HepG2 (cell line): ENCODE measurements around the gene PCNT. TPM values are rescaled to one million over a fixed set of nuclear protein-coding genes. Genes with fewer than 3 reads are reported as not detected.

ENCODE experiments used
- ATAC-seq: fragments of 200-7000 bp; cut with Tn5 transposase; 3 replicates; pipeline ENCODE4 v1.9.1; 2020; ENCODE audit warnings: mild to moderate bottlenecking, moderate library complexity
- BruUV-seq: library from RNA; stranded (reverse); fragments of 400-500 nt; replicated peaks from 2 replicates; lab custom pipeline; 2021; lab: Mats Ljungman, UMichigan
- CTCF ChIA-PET: fragments of 300-600 bp; formaldehyde crosslinking; extraction: SDS; loops from one replicate; lab custom pipeline; 2021; ENCODE audit warnings: low total read pairs, inconsistent platforms, low intra/inter-chr PET ratio; lab: Yijun Ruan, JAX
- POLR2A ChIA-PET: fragments of 350-600 bp; sonication (Branson Sonifier 250); formaldehyde crosslinking; loops from one replicate; lab custom pipeline; 2020; ENCODE audit warnings: antibody characterized with exemption, inconsistent platforms; lab: Yijun Ruan, JAX
- DNase-seq: peaks from one replicate; pipeline ENCODE4 v3.0.0-alpha.2; 2015; ENCODE audit warnings: low spot score
- FAIRE-seq: peaks from 3 replicates; lab custom pipeline; 2011; peaks lifted over from hg19 to GRCh38; lab: Jason Lieb, UNC
- H2AFZ ChIP-seq: one replicate; pipeline ENCODE4 v1.6.1; 2011; ENCODE audit warnings: low read length, inconsistent platforms
- H3K27ac ChIP-seq: fragments of 300-600 bp; 3 replicates; pipeline ENCODE4 v1.8.0; 2011; ENCODE audit warnings: mixed run types, mild to moderate bottlenecking, mixed read lengths, low read length, inconsistent platforms; ENCODE audit not compliant: insufficient read depth; ENCODE audit errors: extremely low read length
- H3K27me3 ChIP-seq, 2 experiments: fragments of 200-600 bp in 1 of 2; 2 replicates in 1 of 2; 3 replicates in 1 of 2; pipeline versions ENCODE4 v1.6.0 to v1.8.0; 2011; ENCODE audit warnings: low read length in 2 of 2, mild to moderate bottlenecking in 2 of 2, moderate library complexity in 2 of 2, inconsistent platforms in 1 of 2; ENCODE audit not compliant: insufficient read depth in 2 of 2, control insufficient read depth in 1 of 2
- H3K36me3 ChIP-seq, 2 experiments: fragments of 200-600 bp in 1 of 2; replicated peaks in 1 of 2; 2 replicates in 1 of 2; 3 replicates in 1 of 2; pipeline versions ENCODE4 v1.5.1 to v1.8.0; 2011; ENCODE audit warnings: low read length in 2 of 2, inconsistent platforms in 1 of 2; ENCODE audit not compliant: insufficient read depth in 2 of 2, control insufficient read depth in 1 of 2
- H3K4me1 ChIP-seq: 2 replicates; pipeline ENCODE4 v1.5.1; 2012; ENCODE audit warnings: low read length, inconsistent platforms; ENCODE audit not compliant: insufficient read depth
- H3K4me2 ChIP-seq: 2 replicates; pipeline ENCODE4 v1.6.0; 2011; ENCODE audit warnings: low read depth, low read length, inconsistent platforms
- H3K4me3 ChIP-seq, 3 experiments: fragments of 200-600 bp in 1 of 3; sonication (generic), shearing (Covaris generic) in 1 of 3; replicated peaks in 1 of 3; 2 replicates each; pipeline ENCODE4 v1.5.1; 2011 to 2016; ENCODE audit warnings: low read length in 3 of 3, inconsistent platforms in 2 of 3, low read depth in 2 of 3, mild to moderate bottlenecking in 2 of 3, control low read depth in 1 of 3, mixed read lengths in 1 of 3; ENCODE audit not compliant: insufficient read depth in 1 of 3
- H3K79me2 ChIP-seq: one replicate; pipeline ENCODE4 v1.6.1; 2011; ENCODE audit warnings: low read length, inconsistent platforms; ENCODE audit not compliant: insufficient read depth
- H3K9ac ChIP-seq: 2 replicates; pipeline ENCODE4 v1.6.0; 2011; ENCODE audit warnings: mild to moderate bottlenecking, low read depth, low read length, inconsistent platforms; ENCODE audit not compliant: insufficient read depth
- H3K9me3 ChIP-seq: 2 replicates; pipeline ENCODE4 v1.5.1; 2012; ENCODE audit warnings: mild to moderate bottlenecking, low read length
- H4K20me1 ChIP-seq: 2 replicates; pipeline ENCODE4 v1.6.0; 2011; ENCODE audit warnings: inconsistent platforms, mild to moderate bottlenecking, low read length, moderate library complexity; ENCODE audit not compliant: insufficient read depth
- FOXC1 ChIP-seq: sonication (generic); formaldehyde crosslinking; IDR thresholded peaks from 2 replicates; pipeline ENCODE4 v1.8.0; 2022; ENCODE audit warnings: mild to moderate bottlenecking, missing genetic modification reagents, borderline replicate concordance
- FOXO4 ChIP-seq: sonication (generic); formaldehyde crosslinking; conservative IDR thresholded peaks from 2 replicates; pipeline ENCODE4 v1.8.1; 2023; ENCODE audit warnings: missing genetic modification reagents
- GFI1 ChIP-seq: sonication (generic); formaldehyde crosslinking; IDR thresholded peaks from 2 replicates; pipeline ENCODE4 v1.5.0; 2020; ENCODE audit warnings: missing genetic modification reagents, mild to moderate bottlenecking, borderline replicate concordance
- HNF4G ChIP-seq, 2 experiments: sonication (generic) in 1 of 2; formaldehyde crosslinking in 1 of 2; IDR thresholded peaks; 2 replicates each; pipeline versions ENCODE4 v1.4.0 to v1.6.1; 2011 to 2020; ENCODE audit warnings: borderline replicate concordance in 2 of 2, low read depth in 2 of 2, mild to moderate bottlenecking in 2 of 2, low read length in 1 of 2, missing genetic modification reagents in 1 of 2, moderate library complexity in 1 of 2
- KMT2B ChIP-seq: IDR thresholded peaks from 2 replicates; pipeline ENCODE4 v1.6.1; 2016; ENCODE audit warnings: missing genetic modification reagents, missing compliant biosample characterization
- PLSCR1 ChIP-seq: sonication (generic); formaldehyde crosslinking; IDR thresholded peaks from 2 replicates; pipeline ENCODE4 v1.5.0; 2020; ENCODE audit warnings: missing genetic modification reagents, mild to moderate bottlenecking, borderline replicate concordance
- POLR2AphosphoS2 ChIP-seq: IDR thresholded peaks from 2 replicates; pipeline ENCODE4 v1.6.1; 2011; ENCODE audit warnings: low read depth, low read length, improper control_type of control experiment
- POLR2AphosphoS5 ChIP-seq: IDR thresholded peaks from 2 replicates; pipeline ENCODE4 v1.6.1; 2012; ENCODE audit warnings: low read depth, low read length
- ZNF451 ChIP-seq: sonication (generic); formaldehyde crosslinking; IDR thresholded peaks from 2 replicates; pipeline ENCODE4 v1.5.0; 2020; ENCODE audit warnings: mild to moderate bottlenecking, missing genetic modification reagents
- WGBS: methylation state at CpG from one replicate; pipeline ENCODE4 v1.1.6; 2017; ENCODE audit warnings: low lambda C conversion rate; 5-methylcytosine and 5-hydroxymethylcytosine counted together
- in situ Hi-C: cut with HindIII; loops from 2 replicates; pipeline ENCODE4 v1.10.0; 2017; ENCODE audit warnings: low pct_unique_long_range_greater_than_20kb; ENCODE audit not compliant: extremely low pct_ligation_motif_present
- intact Hi-C: fragments of 100-400 bp; cut with micrococcal nuclease; formaldehyde crosslinking; loops from one replicate; pipeline ENCODE4 v1.10.0; 2022; ENCODE audit not compliant: unreplicated experiment
- polyA plus RNA-seq, 8 experiments: library from polyadenylated mRNA; depleted of rRNA in 3 of 8; stranded (reverse) in 7 of 8; unstranded in 1 of 8; fragments of >200 nt; fragmentation: Illumina TruSeq in 4 of 8; extraction: Trizol in 4 of 8; gene quantifications; 2 replicates each; pipeline versions ENCODE4 v1.2.1 to v1.2.3, GENCODE V29; 2011 to 2016; ENCODE audit warnings: low read depth in 4 of 8, missing spikeins in 1 of 8, mixed read lengths in 1 of 8; ENCODE audit not compliant: insufficient read depth in 1 of 8
- total RNA-seq, 5 experiments: library from RNA; depleted of rRNA; stranded (reverse); fragments of >200 nt; fragmentation: Illumina TruSeq; extraction: Trizol; gene quantifications; 2 replicates each; pipeline ENCODE4 v1.2.3, GENCODE V29; 2016; ENCODE audit warnings: low read depth in 1 of 5

Gene PCNT
- total and polyA plus RNA-seq, 2 of the 13 experiments (the other 11 are each of a cell fraction or from before 2014, with no cell fraction given): 5.6 to 12.4 TPM

- Histone ChIP-seq H4K20me1 (no peaks in the 10 kb centered on the region), H3K36me3 (peaks cover 15 to 49% of the 10 kb centered on the region in 2 experiments; a peak in 4 of 5 replicates), H3K4me1 (peaks cover 3% of the 10 kb centered on the region), H3K27ac (no peak overlapping the region), H3K9ac (no peak overlapping the region), H3K4me3 (no peak overlapping the region), H3K9me3 (no peaks in the 10 kb centered on the region), H2AFZ (no peak overlapping the region), H3K27me3 (no peaks in the 10 kb centered on the region), H3K79me2 (no peaks in the 10 kb centered on the region), H3K4me2 (no peak overlapping the region)
- POLR2A ChIA-PET: no interaction called here
- DNase-seq (no peak), FAIRE-seq (no peak), ATAC-seq (no peak)
- CTCF ChIA-PET: no interaction called here
- intact Hi-C loops: no loop called here
- BruUV-seq: no TSS peak
- 94% methylated on average over 10 of the region's 10 CpGs for WGBS
- TF ChIP-seq POLR2AphosphoS5 (no peak), FOXC1 (no peak), POLR2AphosphoS2 (no peak), HNF4G (IDR thresholded peaks at IDR 0.05; ENCODE audit: borderline replicate concordance, low read depth, low read length) (no peak), HNF4G (CRISPR knock-in tag; IDR thresholded peaks at IDR 0.05; ENCODE audit: borderline replicate concordance, low read depth) (no peak), ZNF451 (CRISPR knock-in tag) (no peak), FOXO4 (no peak), PLSCR1 (CRISPR knock-in tag) (no peak), KMT2B (CRISPR knock-in tag) (no peak), GFI1 (no peak)
- in situ Hi-C loops: no loop called here
Observed at GRCh38 chr21:46399686-46400085, 75.7 kb downstream of the PCNT start.
